GM12878 (cell line): Measurements from ENCODE around the gene REEP1. TPM values are rescaled to one million over a fixed set of nuclear protein-coding genes. Genes with fewer than 3 reads are reported as not detected.

Experiments used
- ATAC-seq: fragments of 200-7000 bp; cut with Tn5 transposase; 3 replicates; pipeline ENCODE4 v1.9.1; 2020; ENCODE audit warnings: mild to moderate bottlenecking, moderate library complexity
- BruUV-seq: library from RNA; stranded (reverse); fragments of 400-500 nt; replicated peaks from 2 replicates; lab custom pipeline; 2021; lab: Mats Ljungman, UMichigan
- CTCF ChIA-PET: fragments of 300-600 bp; sonication (Branson Sonifier 250); formaldehyde crosslinking; extraction: SDS; loops from one replicate; lab custom pipeline; 2021; ENCODE audit warnings: inconsistent platforms; lab: Yijun Ruan, JAX
- POLR2A ChIA-PET: fragments of 350-600 bp; formaldehyde crosslinking; extraction: SDS; loops from one replicate; lab custom pipeline; 2021; ENCODE audit warnings: inconsistent platforms; lab: Charles Lee
- RAD21 ChIA-PET: fragments of 300-600 bp; sonication (Branson Sonifier 250); formaldehyde crosslinking; loops from one replicate; lab custom pipeline; 2023; ENCODE audit warnings: antibody characterized with exemption; ENCODE audit not compliant: unreplicated experiment; lab: Charles Lee
- SMC1A ChIA-PET: fragments of 300-600 bp; sonication (Branson Sonifier 250); formaldehyde crosslinking; loops from one replicate; lab custom pipeline; 2023; ENCODE audit not compliant: unreplicated experiment, uncharacterized antibody; lab: Charles Lee
- DNase-seq: peaks from one replicate; pipeline ENCODE4 v3.0.0-alpha.2; 2011; ENCODE audit warnings: low read depth, low spot score
- FAIRE-seq: peaks from 3 replicates; lab custom pipeline; 2011; peaks lifted over from hg19 to GRCh38; lab: Jason Lieb, UNC
- H2AFZ ChIP-seq: 2 replicates; pipeline ENCODE4 v1.6.0; 2011; ENCODE audit warnings: low read depth, low read length, control low read depth; ENCODE audit not compliant: control insufficient read depth
- H3K27ac ChIP-seq: 2 replicates; pipeline ENCODE4 v1.5.1; 2011; ENCODE audit warnings: control low read depth; ENCODE audit not compliant: control insufficient read depth, insufficient read depth
- H3K27me3 ChIP-seq, 2 experiments: replicated peaks in 1 of 2; 2 replicates each; pipeline versions ENCODE4 v1.6.0 to v1.6.1; 2011; ENCODE audit warnings: low read length in 1 of 2; ENCODE audit not compliant: control insufficient read depth in 2 of 2, insufficient read depth in 2 of 2
- H3K36me3 ChIP-seq, 2 experiments: 2 replicates each; pipeline ENCODE4 v1.5.1; 2011; ENCODE audit warnings: low read length in 1 of 2; ENCODE audit not compliant: control insufficient read depth in 2 of 2, insufficient read depth in 2 of 2
- H3K4me1 ChIP-seq: 2 replicates; pipeline ENCODE4 v1.6.1; 2011; ENCODE audit warnings: mild to moderate bottlenecking, low read length, moderate library complexity, mixed read lengths; ENCODE audit not compliant: control insufficient read depth, insufficient read depth
- H3K4me2 ChIP-seq: 2 replicates; pipeline ENCODE4 v1.6.0; 2011; ENCODE audit warnings: control low read depth; ENCODE audit not compliant: control insufficient read depth, insufficient read depth
- H3K4me3 ChIP-seq: fragments of 200-600 bp; sonication (generic); 2 replicates; pipeline ENCODE4 v1.5.1; 2016
- H3K79me2 ChIP-seq: 2 replicates; pipeline ENCODE4 v1.6.0; 2011; ENCODE audit warnings: low read length; ENCODE audit not compliant: control insufficient read depth, insufficient read depth
- H3K9ac ChIP-seq: 2 replicates; pipeline ENCODE4 v1.8.0; 2011; ENCODE audit warnings: low read length, control low read depth, mixed read lengths; ENCODE audit not compliant: control insufficient read depth, insufficient read depth
- H3K9me3 ChIP-seq: replicated peaks from 3 replicates; pipeline ENCODE4 v1.5.1; 2011; ENCODE audit warnings: mild to moderate bottlenecking, low read length; ENCODE audit not compliant: control insufficient read depth, insufficient read depth
- H4K20me1 ChIP-seq: 2 replicates; pipeline ENCODE4 v1.6.0; 2011; ENCODE audit not compliant: control insufficient read depth, insufficient read depth
- ASH2L ChIP-seq: fragments of 300-600, 200-600 bp; sonication (generic); IDR thresholded peaks from 2 replicates; pipeline ENCODE4 v1.6.1; 2017; ENCODE audit warnings: low read depth, mild to moderate bottlenecking, borderline replicate concordance
- CBX5 ChIP-seq: sonication (generic); IDR thresholded peaks from 2 replicates; pipeline ENCODE4 v1.6.1; 2016; ENCODE audit warnings: low read depth, moderate library complexity, mild to moderate bottlenecking, inconsistent platforms
- E2F8 ChIP-seq: fragments of 450-650 bp; IDR thresholded peaks from 2 replicates; pipeline ENCODE4 v1.6.1; 2018; ENCODE audit warnings: mild to moderate bottlenecking, low read depth, moderate library complexity; ENCODE audit not compliant: partially characterized antibody
- KAT2A ChIP-seq: conservative IDR thresholded peaks from 2 replicates; pipeline ENCODE4 v1.6.1; 2011; ENCODE audit warnings: low read depth, low read length; ENCODE audit not compliant: control insufficient read depth
- NBN ChIP-seq: fragments of 450-650 bp; IDR thresholded peaks from 2 replicates; pipeline ENCODE4 v1.6.1; 2016
- NR2F1 ChIP-seq: fragments of 450-650 bp; conservative IDR thresholded peaks from 2 replicates; pipeline ENCODE4 v1.6.1; 2017; ENCODE audit warnings: mild to moderate bottlenecking
- POLR2A ChIP-seq: IDR thresholded peaks from 2 replicates; pipeline ENCODE4 v1.6.1; 2011; ENCODE audit warnings: low read depth, mild to moderate bottlenecking, low read length
- POLR2AphosphoS2 ChIP-seq: IDR thresholded peaks from 2 replicates; pipeline ENCODE4 v1.6.1; 2011; ENCODE audit warnings: low read depth, mild to moderate bottlenecking, low read length, improper control_type of control experiment, moderate library complexity
- RBBP5 ChIP-seq: fragments of 200-600 bp; sonication (generic); conservative IDR thresholded peaks from 2 replicates; pipeline ENCODE4 v1.6.1; 2016
- SIX5 ChIP-seq: IDR thresholded peaks from 2 replicates; pipeline ENCODE4 v1.6.1; 2011; ENCODE audit warnings: mild to moderate bottlenecking, low read depth, low read length, moderate library complexity; ENCODE audit not compliant: severe bottlenecking
- SMAD1 ChIP-seq: fragments of 450-650 bp; IDR thresholded peaks from 2 replicates; pipeline ENCODE4 v1.6.1; 2018; ENCODE audit warnings: mild to moderate bottlenecking, low read depth; ENCODE audit not compliant: partially characterized antibody
- SMARCA5 ChIP-seq: fragments of 450-650 bp; IDR thresholded peaks from 2 replicates; pipeline ENCODE4 v1.6.1; 2017; ENCODE audit warnings: mild to moderate bottlenecking
- SREBF1 ChIP-seq: IDR thresholded peaks from 2 replicates; pipeline ENCODE4 v1.6.1; 2012; ENCODE audit warnings: mild to moderate bottlenecking, low read length
- SREBF2 ChIP-seq: IDR thresholded peaks from 2 replicates; pipeline ENCODE4 v1.6.1; 2012; ENCODE audit warnings: mild to moderate bottlenecking, low read length
- SUZ12 ChIP-seq: fragments of 200-600 bp; sonication (generic); IDR thresholded peaks from one replicate; pipeline ENCODE4 v1.6.1; 2018; ENCODE audit warnings: antibody characterized with exemption, mild to moderate bottlenecking; ENCODE audit not compliant: unreplicated experiment
- ZBTB33 ChIP-seq: fragments of 450-650 bp; IDR thresholded peaks from 2 replicates; pipeline ENCODE4 v1.6.1; 2017; ENCODE audit warnings: mild to moderate bottlenecking
- WGBS: methylation state at CpG from one replicate; pipeline ENCODE4 v1.1.6; 2016; ENCODE audit warnings: low lambda C conversion rate; ENCODE audit not compliant: insufficient replicate concordance, insufficient coverage; ENCODE audit errors: missing lambda C conversion rate; 5-methylcytosine and 5-hydroxymethylcytosine counted together
- in situ Hi-C: fragments of 300-500 bp; cut with MboI; formaldehyde crosslinking; loops from 9 replicates; pipeline ENCODE4 v1.14.3; 2018; ENCODE audit warnings: mixed read lengths
- intact Hi-C: fragments of 100-400 bp; cut with micrococcal nuclease; formaldehyde crosslinking; loops from one replicate; pipeline ENCODE4 v1.14.2; 2022; ENCODE audit not compliant: unreplicated experiment
- polyA plus RNA-seq, 11 experiments: library from polyadenylated mRNA; depleted of rRNA in 4 of 11; unstranded in 6 of 11; stranded (reverse) in 5 of 11; fragments of >200 nt; fragmentation: Nextera tagmentation in 4 of 11; fragmentation: Illumina TruSeq in 1 of 11; extraction: Ambion mirVana in 4 of 11; extraction: Trizol in 1 of 11; gene quantifications; 1 replicate in 1 of 11; 2 replicates in 10 of 11; pipeline versions ENCODE4 v1.2.1 to v1.2.3, GENCODE V29; 2011 to 2016; ENCODE audit warnings: inconsistent platforms in 2 of 11, missing spikeins in 2 of 11, low read depth in 1 of 11
- total RNA-seq, 4 experiments: library from RNA; depleted of rRNA in 3 of 4; stranded (reverse); fragments of >200 nt in 3 of 4; fragmentation: Illumina TruSeq in 1 of 4; extraction: Trizol in 1 of 4; gene quantifications; 2 replicates each; pipeline versions ENCODE4 v1.2.1 to v1.2.3, GENCODE V29; 2013 to 2021
- TF ChIP-seq, protein P1 (sequence below): fragments of 450-650 bp; conservative IDR thresholded peaks from 2 replicates; pipeline ENCODE4 v1.6.1; 2017; ENCODE audit warnings: mild to moderate bottlenecking, moderate library complexity

The REEP1 gene
- total and polyA plus RNA-seq, 10 of the 15 experiments (the other 5 are each of a cell fraction or from before 2014, with no cell fraction given): 0.02 to 0.30 (median 0.09) TPM; not detected in 1

GRCh38 chr2:86383844-86384243 is 46.4 kb upstream of the REEP1 start:
- Histone ChIP-seq H3K27me3 (no peaks in the 10 kb centered on the region), H3K4me3 (no peak overlapping the region), H3K9ac (no peak overlapping the region), H3K4me2 (no peak overlapping the region), H3K79me2 (no peaks in the 10 kb centered on the region), H3K4me1 (no peaks in the 10 kb centered on the region), H3K27ac (no peak overlapping the region), H3K36me3 (no peaks in the 10 kb centered on the region), H3K9me3 (no peaks in the 10 kb centered on the region), H2AFZ (no peak overlapping the region), H4K20me1 (no peaks in the 10 kb centered on the region)
- intact Hi-C loops (no loop called here), in situ Hi-C loops (no loop called here)
- 54% methylated on average over 1 of the region's 1 CpG for WGBS
- DNase-seq (no peak), ATAC-seq (no peak), FAIRE-seq (no peak)
- SMC1A ChIA-PET: interaction anchor here (0.6 kb wide), 1 partner anchor 67 kb away, joined by 3 read pairs; no protein-coding TSS in a partner anchor
- POLR2A ChIA-PET: interaction anchor here (0.6 kb wide), 1 partner anchor 92 kb away, joined by 4 read pairs; no protein-coding TSS in a partner anchor
- TF ChIP-seq E2F8: no peak
- TF ChIP-seq SREBF2: no peak
- TF ChIP-seq ZBTB33: no peak
- TF ChIP-seq SUZ12: no peak
- TF ChIP-seq POLR2AphosphoS2: no peak
- no peak for TF ChIP-seq ASH2L
- TF ChIP-seq SREBF1: no peak
- TF ChIP-seq NR2F1: no peak
- no peak for TF ChIP-seq NBN
- no peak for TF ChIP-seq POLR2A
- no peak for TF ChIP-seq CBX5
- TF ChIP-seq KAT2A: no peak
- no peak for TF ChIP-seq RBBP5
- TF ChIP-seq, protein P1, sequence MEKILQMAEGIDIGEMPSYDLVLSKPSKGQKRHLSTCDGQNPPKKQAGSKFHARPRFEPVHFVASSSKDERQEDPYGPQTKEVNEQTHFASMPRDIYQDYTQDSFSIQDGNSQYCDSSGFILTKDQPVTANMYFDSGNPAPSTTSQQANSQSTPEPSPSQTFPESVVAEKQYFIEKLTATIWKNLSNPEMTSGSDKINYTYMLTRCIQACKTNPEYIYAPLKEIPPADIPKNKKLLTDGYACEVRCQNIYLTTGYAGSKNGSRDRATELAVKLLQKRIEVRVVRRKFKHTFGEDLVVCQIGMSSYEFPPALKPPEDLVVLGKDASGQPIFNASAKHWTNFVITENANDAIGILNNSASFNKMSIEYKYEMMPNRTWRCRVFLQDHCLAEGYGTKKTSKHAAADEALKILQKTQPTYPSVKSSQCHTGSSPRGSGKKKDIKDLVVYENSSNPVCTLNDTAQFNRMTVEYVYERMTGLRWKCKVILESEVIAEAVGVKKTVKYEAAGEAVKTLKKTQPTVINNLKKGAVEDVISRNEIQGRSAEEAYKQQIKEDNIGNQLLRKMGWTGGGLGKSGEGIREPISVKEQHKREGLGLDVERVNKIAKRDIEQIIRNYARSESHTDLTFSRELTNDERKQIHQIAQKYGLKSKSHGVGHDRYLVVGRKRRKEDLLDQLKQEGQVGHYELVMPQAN: no peak
- no peak for TF ChIP-seq SMAD1
- TF ChIP-seq SIX5: no peak
- no peak for TF ChIP-seq SMARCA5
- BruUV-seq: no TSS peak
- CTCF ChIA-PET: no interaction called here
- RAD21 ChIA-PET: interaction anchor here (1.1 kb wide), 1 partner anchor 163 kb away, joined by 3 read pairs; no protein-coding TSS in a partner anchor
